ENCODE data around the gene NR1H3.
"Not testable (repeated sequence)": the region's sequence is repeated elsewhere in the genome, so short reads cannot be mapped to it uniquely, and the experiment has no call there.

Gene NR1H3

DNA sequence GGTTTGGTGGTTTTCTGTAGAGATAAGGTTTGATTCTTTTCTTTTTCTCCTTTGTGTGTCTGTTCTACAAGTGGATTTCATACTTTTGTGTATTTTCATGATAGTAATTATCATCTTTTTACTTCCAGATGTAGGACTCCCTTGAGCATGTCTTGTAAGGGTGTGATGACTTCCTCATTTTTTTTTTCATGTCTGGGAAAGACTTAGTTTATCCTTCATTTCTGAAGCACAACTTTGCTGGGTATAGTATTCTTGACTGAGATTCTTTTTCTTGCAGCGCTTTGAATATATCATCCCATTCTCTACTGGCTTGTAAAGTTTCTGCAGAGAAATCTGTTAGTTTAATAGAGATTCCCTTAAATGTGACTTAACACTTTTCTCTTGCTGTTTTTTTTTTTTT lies 45.1 kb downstream of the NR1H3 start:
- DNase-seq (ENCODE audit: low read depth in 2 of 3, low spot score in 1 of 3): no peak

DNA sequence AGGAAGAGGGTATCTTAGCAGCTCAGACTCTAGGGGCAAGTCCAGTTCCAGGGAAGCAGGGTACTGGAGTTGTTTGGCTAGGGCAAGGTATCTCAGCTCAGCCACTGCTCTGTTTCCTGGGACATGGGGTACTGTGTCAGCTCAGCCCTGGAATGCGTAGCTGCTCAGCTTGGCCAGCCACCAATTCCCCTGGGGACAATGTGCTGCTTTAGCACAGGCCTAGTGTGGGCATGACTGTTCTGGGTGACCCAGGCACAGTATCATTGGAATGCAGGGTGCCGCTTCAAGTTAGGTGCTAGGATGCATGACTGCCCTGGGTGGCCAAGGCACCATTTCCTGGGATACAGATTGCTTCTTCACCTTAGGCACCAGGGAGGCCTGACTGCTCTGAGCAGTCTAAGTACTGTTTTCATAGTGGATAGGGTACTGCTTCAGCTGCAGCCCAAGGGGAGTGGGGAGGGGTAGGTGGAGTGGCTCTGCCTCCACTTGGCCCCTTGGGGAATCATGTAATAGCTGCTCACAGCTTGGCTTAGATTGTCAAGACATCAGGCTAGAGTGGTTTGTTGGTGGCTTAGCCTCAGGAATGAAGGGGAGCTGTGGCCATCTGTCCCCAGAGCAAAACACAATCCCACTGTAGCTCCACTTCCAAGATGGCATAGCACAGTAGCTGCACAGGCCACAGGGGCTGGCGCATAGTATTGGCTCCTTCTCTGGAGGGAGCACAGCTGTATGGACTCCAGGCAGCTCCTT lies 48.1 kb downstream of the NR1H3 start:
- DNase-seq (ENCODE audit: low read depth in 2 of 3, low spot score in 1 of 3): no peak

- DNase-seq (ENCODE audit: low read depth in 2 of 3, low spot score in 1 of 3): no peak
Measured at GRCh38 chr11:47306484-47306844, 48.7 kb downstream of the NR1H3 start.

- DNase-seq (ENCODE audit: low read depth in 2 of 3, low spot score in 1 of 3): no peak
Measured at GRCh38 chr11:47308050-47308823, 50.4 kb downstream of the NR1H3 start.

DNA sequence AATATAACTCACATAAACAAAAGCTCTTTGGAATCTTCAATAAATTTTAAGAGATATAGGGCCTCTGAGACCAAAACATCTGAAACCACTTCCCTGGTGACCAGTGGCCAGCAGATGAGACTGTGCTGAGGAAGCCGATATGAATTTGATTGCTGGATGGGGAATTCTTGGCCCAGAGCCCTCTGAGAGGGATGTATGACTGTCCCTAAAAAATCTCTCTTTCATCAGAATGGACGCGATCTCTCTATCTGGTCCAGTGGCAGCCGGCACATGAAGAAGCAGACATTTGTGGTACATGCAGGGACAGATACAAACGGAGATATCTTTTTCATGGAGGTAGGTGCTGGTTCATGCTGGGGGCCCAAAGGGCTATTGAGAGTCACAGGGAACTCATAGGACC lies 57.2 kb downstream of the NR1H3 start:
- DNase-seq (ENCODE audit: low read depth in 2 of 3, low spot score in 1 of 3): no peak

DNA sequence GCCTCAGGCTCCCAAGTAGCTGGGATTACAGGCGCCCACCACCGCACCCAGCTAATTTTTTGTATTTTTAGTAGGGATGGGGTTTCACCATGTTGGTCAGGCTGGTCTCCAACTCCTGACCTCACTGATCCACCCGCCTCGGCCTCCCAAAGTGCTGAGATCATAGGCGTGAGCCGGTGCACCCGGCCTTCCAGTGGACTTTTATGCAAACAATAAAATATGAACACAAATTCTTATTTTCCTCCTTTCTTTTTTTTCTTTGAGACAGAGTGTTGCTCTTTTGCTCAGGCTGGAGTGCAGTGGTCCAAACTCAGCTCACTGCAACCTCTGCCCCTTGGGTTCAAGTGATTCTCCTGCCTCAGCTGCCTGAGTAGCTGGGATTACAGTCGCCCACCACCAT lies 58.7 kb downstream of the NR1H3 start:
- not testable (repeated sequence) for DNase-seq (ENCODE audit: low read depth in 2 of 3, low spot score in 1 of 3)

- DNase-seq (ENCODE audit: low read depth in 2 of 3, low spot score in 1 of 3): no peak
Measured at GRCh38 chr11:47317064-47317828, 59.5 kb downstream of the NR1H3 start.

- DNase-seq (ENCODE audit: low read depth in 2 of 3, low spot score in 1 of 3): no peak
Measured at GRCh38 chr11:47318166-47318565, 60.4 kb downstream of the NR1H3 start.
